ENCODE data around the gene SEPTIN1.

Gene SEPTIN1

GRCh38 chr16:30367349-30368009, 14.9 kb downstream of the SEPTIN1 start:
- TF ChIP-seq, protein P1, sequence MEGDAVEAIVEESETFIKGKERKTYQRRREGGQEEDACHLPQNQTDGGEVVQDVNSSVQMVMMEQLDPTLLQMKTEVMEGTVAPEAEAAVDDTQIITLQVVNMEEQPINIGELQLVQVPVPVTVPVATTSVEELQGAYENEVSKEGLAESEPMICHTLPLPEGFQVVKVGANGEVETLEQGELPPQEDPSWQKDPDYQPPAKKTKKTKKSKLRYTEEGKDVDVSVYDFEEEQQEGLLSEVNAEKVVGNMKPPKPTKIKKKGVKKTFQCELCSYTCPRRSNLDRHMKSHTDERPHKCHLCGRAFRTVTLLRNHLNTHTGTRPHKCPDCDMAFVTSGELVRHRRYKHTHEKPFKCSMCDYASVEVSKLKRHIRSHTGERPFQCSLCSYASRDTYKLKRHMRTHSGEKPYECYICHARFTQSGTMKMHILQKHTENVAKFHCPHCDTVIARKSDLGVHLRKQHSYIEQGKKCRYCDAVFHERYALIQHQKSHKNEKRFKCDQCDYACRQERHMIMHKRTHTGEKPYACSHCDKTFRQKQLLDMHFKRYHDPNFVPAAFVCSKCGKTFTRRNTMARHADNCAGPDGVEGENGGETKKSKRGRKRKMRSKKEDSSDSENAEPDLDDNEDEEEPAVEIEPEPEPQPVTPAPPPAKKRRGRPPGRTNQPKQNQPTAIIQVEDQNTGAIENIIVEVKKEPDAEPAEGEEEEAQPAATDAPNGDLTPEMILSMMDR (IDR thresholded peaks at IDR 0.05; ENCODE audit: extremely low read depth, missing control alignments) = no peak
- DNase-seq (ENCODE audit: low spot score) = no peak

- no peak for DNase-seq (ENCODE audit: low spot score)
- TF ChIP-seq, protein P1 (IDR thresholded peaks at IDR 0.05; ENCODE audit: extremely low read depth, missing control alignments) = no peak
These were observed 15.8 kb downstream of the SEPTIN1 start for GRCh38 chr16:30366511-30366910.

DNA sequence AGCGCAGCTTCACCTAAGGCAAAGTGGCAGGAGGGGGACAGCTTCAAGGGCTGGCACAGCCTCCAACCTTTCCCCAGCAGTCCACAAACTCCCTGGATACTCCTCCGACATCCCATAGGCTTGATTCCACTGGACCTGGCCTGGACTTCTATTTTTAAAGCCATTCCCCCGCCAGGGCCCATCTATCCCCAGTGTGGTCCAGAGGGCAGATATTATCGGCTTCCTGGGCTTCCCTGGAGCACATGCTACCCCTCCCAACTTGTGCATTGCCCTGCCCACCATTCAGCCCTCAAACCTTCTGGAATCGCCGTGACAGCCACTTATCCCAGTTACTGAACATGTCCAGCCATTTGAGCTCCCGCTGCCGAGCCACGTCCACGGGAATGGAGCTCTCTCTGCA, 17.2 kb downstream of the SEPTIN1 start:
- DNase-seq (ENCODE audit: low spot score) = no peak

GRCh38 chr16:30361180-30361579, 21.2 kb downstream of the SEPTIN1 start:
- TF ChIP-seq, protein P1 (IDR thresholded peaks at IDR 0.05; ENCODE audit: extremely low read depth, missing control alignments) = no peak
- DNase-seq (ENCODE audit: low spot score) = no peak

More for the DNA sequence above, 17.2 kb downstream of the SEPTIN1 start:
- TF ChIP-seq, protein P1 (IDR thresholded peaks at IDR 0.05; ENCODE audit: extremely low read depth, missing control alignments) = no peak

DNA sequence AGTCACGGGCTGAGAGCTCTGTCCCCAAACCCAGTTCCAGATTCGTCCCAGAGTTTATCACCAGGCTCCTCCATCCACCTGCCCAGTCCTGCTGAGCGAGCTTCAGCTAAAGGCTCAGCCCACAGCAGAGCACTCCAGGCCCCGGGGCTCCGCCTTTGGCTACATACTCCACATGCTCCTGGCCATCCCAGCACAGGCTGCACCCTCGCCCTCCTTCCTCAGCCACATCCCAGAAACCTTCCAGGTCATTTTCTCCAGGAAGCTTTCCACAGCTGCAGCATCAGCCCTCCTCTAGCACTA, 22.5 kb downstream of the SEPTIN1 start:
- TF ChIP-seq, protein P1 (IDR thresholded peaks at IDR 0.05; ENCODE audit: extremely low read depth, missing control alignments) = no peak
- DNase-seq (ENCODE audit: low spot score) = no peak

GRCh38 chr16:30358990-30359870, 23.1 kb downstream of the SEPTIN1 start:
- DNase-seq (ENCODE audit: low spot score) = no peak

GRCh38 chr16:30358577-30358936, 23.8 kb downstream of the SEPTIN1 start:
- DNase-seq (ENCODE audit: low spot score) = no peak
- TF ChIP-seq, protein P1 (IDR thresholded peaks at IDR 0.05; ENCODE audit: extremely low read depth, missing control alignments) = no peak

More at GRCh38 chr16:30358990-30359870, 23.1 kb downstream of the SEPTIN1 start:
- TF ChIP-seq, protein P1 (IDR thresholded peaks at IDR 0.05; ENCODE audit: extremely low read depth, missing control alignments) = no peak
